Mucosa of rectum (tissue), 2 donors: ENCODE measurements around the gene ATP2B2.

Source experiments
- H3K27ac ChIP-seq, 2 donors: one replicate each; pipeline ENCODE4 v1.7.0; 2013; ENCODE audit warnings: inconsistent platforms in 2 of 2, low read depth in 2 of 2, low read length in 2 of 2
- H3K27me3 ChIP-seq, 2 donors: one replicate each; pipeline ENCODE4 v1.7.0; 2013; ENCODE audit warnings: low read length in 2 of 2; ENCODE audit not compliant: control insufficient read depth in 2 of 2, insufficient read depth in 2 of 2
- H3K36me3 ChIP-seq, 2 donors: one replicate each; pipeline ENCODE4 v1.7.0; 2013; ENCODE audit warnings: low read length in 2 of 2; ENCODE audit not compliant: control insufficient read depth in 2 of 2, insufficient read depth in 2 of 2
- H3K4me1 ChIP-seq, 2 donors: one replicate each; pipeline ENCODE4 v1.7.0; 2013; ENCODE audit warnings: low read length in 2 of 2, mild to moderate bottlenecking in 1 of 2; ENCODE audit not compliant: control insufficient read depth in 2 of 2, insufficient read depth in 2 of 2
- H3K4me3 ChIP-seq, 2 donors: one replicate each; pipeline ENCODE4 v1.7.0; 2013; ENCODE audit warnings: low read length in 2 of 2
- H3K9ac ChIP-seq, 2 donors: one replicate each; pipeline ENCODE4 v1.7.0; 2013; ENCODE audit warnings: low read length in 2 of 2, low read depth in 1 of 2, mild to moderate bottlenecking in 1 of 2
- H3K9me3 ChIP-seq, 2 donors: one replicate each; pipeline ENCODE4 v1.7.0; 2013; ENCODE audit warnings: low read length in 2 of 2; ENCODE audit not compliant: control insufficient read depth in 2 of 2
- donor health status: healthy.
- donor health status: Normal muscosa, but diverticular disease.

Gene ATP2B2

GRCh38 chr3:10495003-10495402 is 10.4 kb downstream of the ATP2B2 start:
- Histone ChIP-seq H3K9ac (no peak overlapping the region), H3K36me3 (no peaks in the 10 kb centered on the region), H3K27ac (no peak overlapping the region), H3K9me3 (no peaks in the 10 kb centered on the region), H3K4me3 (no peak overlapping the region), H3K27me3 (no peaks in the 10 kb centered on the region), H3K4me1 (no peaks in the 10 kb centered on the region)

GRCh38 chr3:10494180-10494579 is 11.2 kb downstream of the ATP2B2 start:
- no peaks in the 10 kb centered on the region for H3K9me3 ChIP-seq
- H3K4me1 ChIP-seq, result no peaks in the 10 kb centered on the region
- no peaks in the 10 kb centered on the region for H3K27me3 ChIP-seq
- H3K4me3 ChIP-seq, result no peak overlapping the region
- no peaks in the 10 kb centered on the region for H3K36me3 ChIP-seq
- no peak overlapping the region for H3K27ac ChIP-seq
- H3K9ac ChIP-seq, result no peak overlapping the region

GRCh38 chr3:10493202-10493589 is 12.2 kb downstream of the ATP2B2 start:
- H3K36me3 ChIP-seq, result no peaks in the 10 kb centered on the region
- H3K27ac ChIP-seq, result no peak overlapping the region
- no peak overlapping the region for H3K4me3 ChIP-seq
- H3K4me1 ChIP-seq, result no peaks in the 10 kb centered on the region
- H3K9ac ChIP-seq, result no peak overlapping the region
- no peaks in the 10 kb centered on the region for H3K27me3 ChIP-seq
- H3K9me3 ChIP-seq, result no peaks in the 10 kb centered on the region

- Histone ChIP-seq H3K4me3 (no peak overlapping the region), H3K27me3 (no peaks in the 10 kb centered on the region), H3K9ac (no peak overlapping the region), H3K27ac (no peak overlapping the region), H3K4me1 (no peaks in the 10 kb centered on the region), H3K36me3 (no peaks in the 10 kb centered on the region), H3K9me3 (no peaks in the 10 kb centered on the region)
Observed at GRCh38 chr3:10492364-10493201, 12.8 kb downstream of the ATP2B2 start.

GRCh38 chr3:10489746-10490483 is 15.5 kb downstream of the ATP2B2 start:
- Histone ChIP-seq H3K9me3 (no peaks in the 10 kb centered on the region), H3K27me3 (no peaks in the 10 kb centered on the region), H3K9ac (no peak overlapping the region), H3K36me3 (no peaks in the 10 kb centered on the region), H3K27ac (no peak overlapping the region), H3K4me1 (no peaks in the 10 kb centered on the region), H3K4me3 (no peak overlapping the region)

- Histone ChIP-seq H3K36me3 (no peaks in the 10 kb centered on the region), H3K9ac (no peak overlapping the region), H3K4me1 (no peaks in the 10 kb centered on the region), H3K4me3 (no peak overlapping the region), H3K9me3 (no peaks in the 10 kb centered on the region), H3K27ac (no peak overlapping the region), H3K27me3 (no peaks in the 10 kb centered on the region)
Observed at GRCh38 chr3:10487988-10488633, 17.3 kb downstream of the ATP2B2 start.

GRCh38 chr3:10485806-10486205 is 19.6 kb downstream of the ATP2B2 start:
- no peaks in the 10 kb centered on the region for H3K4me1 ChIP-seq
- H3K27me3 ChIP-seq, result no peaks in the 10 kb centered on the region
- no peak overlapping the region for H3K27ac ChIP-seq
- H3K9ac ChIP-seq, result no peak overlapping the region
- H3K9me3 ChIP-seq, result no peaks in the 10 kb centered on the region
- no peaks in the 10 kb centered on the region for H3K36me3 ChIP-seq
- no peak overlapping the region for H3K4me3 ChIP-seq

- no peak overlapping the region for H3K4me3 ChIP-seq
- H3K9me3 ChIP-seq, result no peaks in the 10 kb centered on the region
- H3K9ac ChIP-seq, result no peak overlapping the region
- no peaks in the 10 kb centered on the region for H3K4me1 ChIP-seq
- H3K27me3 ChIP-seq, result no peaks in the 10 kb centered on the region
- H3K27ac ChIP-seq, result no peak overlapping the region
- H3K36me3 ChIP-seq, result no peaks in the 10 kb centered on the region
Observed at GRCh38 chr3:10485380-10485779, 20.0 kb downstream of the ATP2B2 start.

GRCh38 chr3:10484709-10485108 is 20.7 kb downstream of the ATP2B2 start:
- Histone ChIP-seq H3K4me3 (no peak overlapping the region), H3K4me1 (no peaks in the 10 kb centered on the region), H3K9ac (no peak overlapping the region), H3K27me3 (no peaks in the 10 kb centered on the region), H3K36me3 (no peaks in the 10 kb centered on the region), H3K9me3 (no peaks in the 10 kb centered on the region), H3K27ac (no peak overlapping the region)

- Histone ChIP-seq H3K27ac (no peak overlapping the region), H3K9me3 (no peaks in the 10 kb centered on the region), H3K4me1 (no peaks in the 10 kb centered on the region), H3K4me3 (no peak overlapping the region), H3K9ac (no peak overlapping the region), H3K27me3 (no peaks in the 10 kb centered on the region), H3K36me3 (no peaks in the 10 kb centered on the region)
Observed at GRCh38 chr3:10483686-10484345, 21.6 kb downstream of the ATP2B2 start.
